ENCODE measurements around the gene CAMSAP2.

- no peak for TF ChIP-seq CTCF (IDR thresholded peaks at IDR 0.05; ENCODE audit: low read depth, low read length)
- no peak for TF ChIP-seq POLR2A (IDR thresholded peaks at IDR 0.05; ENCODE audit: extremely low read depth, insufficient read length)
- TF ChIP-seq MAX (IDR thresholded peaks at IDR 0.05; ENCODE audit: low read depth, low read length), result no peak
- no peak for TF ChIP-seq MYC (IDR thresholded peaks at IDR 0.05; ENCODE audit: low read depth, low read length)
Observed at GRCh38 chr1:200849430-200849829, 110.7 kb downstream of the CAMSAP2 start.
